HG03442 (cell line): ENCODE measurements around the gene DMAC2.
"Not testable (repeated sequence)": the region's sequence is repeated elsewhere in the genome, so short reads cannot be mapped to it uniquely, and the experiment has no call there.

ENCODE experiments used
- ATAC-seq: cut with Tn5 transposase; IDR thresholded peaks from one replicate; pipeline ENCODE4 v1.9.1; 2021; ENCODE audit warnings: mild to moderate bottlenecking, moderate library complexity; ENCODE audit not compliant: unreplicated experiment

Gene DMAC2

DNA sequence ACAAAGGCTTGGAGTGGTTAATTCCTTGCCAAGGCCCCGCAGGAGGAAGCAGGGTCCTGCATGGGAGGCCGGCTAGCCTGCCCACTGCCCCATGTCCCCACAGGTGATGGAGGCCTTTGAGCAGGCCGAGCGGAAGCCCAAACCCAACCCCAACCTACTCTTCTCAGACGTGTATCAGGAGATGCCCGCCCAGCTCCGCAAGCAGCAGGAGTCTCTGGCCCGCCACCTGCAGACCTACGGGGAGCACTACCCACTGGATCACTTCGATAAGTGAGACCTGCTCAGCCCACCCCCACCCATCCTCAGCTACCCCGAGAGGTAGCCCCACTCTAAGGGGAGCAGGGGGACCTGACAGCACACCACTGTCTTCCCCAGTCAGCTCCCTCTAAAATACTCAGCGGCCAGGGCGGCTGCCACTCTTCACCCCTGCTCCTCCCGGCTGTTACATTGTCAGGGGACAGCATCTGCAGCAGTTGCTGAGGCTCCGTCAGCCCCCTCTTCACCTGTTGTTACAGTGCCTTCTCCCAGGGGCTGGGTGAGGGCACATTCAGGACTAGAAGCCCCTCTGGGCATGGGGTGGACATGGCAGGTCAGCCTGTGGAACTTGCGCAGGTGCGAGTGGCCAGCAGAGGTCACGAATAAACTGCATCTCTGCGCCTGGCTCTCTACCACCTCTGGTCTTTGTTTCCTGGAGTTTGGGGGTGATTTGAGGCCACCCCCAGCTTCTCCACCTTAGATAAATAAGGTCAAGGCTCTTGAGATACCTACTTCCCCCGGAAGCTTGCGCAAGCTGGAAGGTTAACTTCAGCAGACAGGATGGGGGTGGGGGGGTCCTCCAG lies 15.2 kb downstream of the DMAC2 start:
- no peak for ATAC-seq

- ATAC-seq = no peak
Measured at GRCh38 chr19:41422955-41423354, 16.8 kb downstream of the DMAC2 start.

DNA sequence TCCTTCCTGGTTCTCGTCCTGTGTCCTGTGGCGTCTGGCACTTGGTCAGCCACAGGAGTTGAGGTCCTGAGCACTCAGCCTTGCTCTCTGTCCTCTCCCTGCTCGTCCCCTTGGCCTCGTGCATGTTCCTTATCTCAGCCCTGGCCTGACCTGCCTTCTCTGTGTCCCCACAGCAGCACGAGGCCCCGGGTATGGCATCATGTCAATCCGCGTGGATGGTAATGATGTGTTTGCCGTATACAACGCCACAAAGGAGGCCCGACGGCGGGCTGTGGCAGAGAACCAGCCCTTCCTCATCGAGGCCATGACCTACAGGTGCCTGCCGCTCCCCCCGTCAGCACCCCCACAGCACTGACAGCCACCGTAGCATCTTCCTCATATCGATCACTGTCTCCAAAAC lies 17.3 kb downstream of the DMAC2 start:
- no peak for ATAC-seq

- ATAC-seq = no peak
Measured at GRCh38 chr19:41421973-41422372, 17.7 kb downstream of the DMAC2 start.

- ATAC-seq = no peak
Measured at GRCh38 chr19:41421314-41421713, 18.4 kb downstream of the DMAC2 start.

DNA sequence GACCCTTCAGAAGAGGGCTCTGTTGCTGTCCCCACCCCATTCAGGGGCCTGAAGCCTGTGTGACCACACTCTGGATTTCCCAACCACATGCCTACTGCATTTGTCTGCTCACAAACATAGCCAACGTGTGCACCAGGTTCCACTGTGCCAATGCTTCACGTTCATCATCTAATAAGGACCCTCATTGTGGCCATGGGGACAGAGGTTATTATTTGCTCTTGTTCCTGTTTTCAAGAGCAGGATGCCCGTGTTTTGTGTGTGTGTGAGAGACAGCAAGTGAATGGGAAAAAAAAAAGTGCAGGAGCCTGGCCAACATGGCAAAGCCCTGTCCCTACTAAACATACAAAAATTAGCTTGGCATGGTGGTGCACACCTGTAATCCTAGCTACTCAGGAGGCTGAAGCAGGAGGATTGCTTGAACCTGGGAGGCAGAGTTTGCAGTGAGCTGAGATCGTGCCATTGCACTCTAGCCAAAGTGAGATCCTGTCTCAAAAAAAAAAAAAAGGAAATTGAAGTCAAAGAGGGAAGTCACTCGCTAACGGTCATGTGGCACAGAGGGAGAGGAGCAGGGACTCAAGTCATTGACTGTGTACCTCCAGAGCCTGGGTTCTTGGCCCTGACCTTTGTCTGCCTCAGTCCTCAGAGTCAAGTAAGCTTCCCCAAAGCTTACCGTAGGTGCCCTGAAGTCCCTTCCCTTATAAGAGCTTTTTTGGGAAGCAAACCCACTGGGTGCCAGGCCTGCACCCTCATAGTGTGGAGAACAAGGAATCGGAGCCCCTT lies 19.4 kb downstream of the DMAC2 start:
- ATAC-seq = no peak

DNA sequence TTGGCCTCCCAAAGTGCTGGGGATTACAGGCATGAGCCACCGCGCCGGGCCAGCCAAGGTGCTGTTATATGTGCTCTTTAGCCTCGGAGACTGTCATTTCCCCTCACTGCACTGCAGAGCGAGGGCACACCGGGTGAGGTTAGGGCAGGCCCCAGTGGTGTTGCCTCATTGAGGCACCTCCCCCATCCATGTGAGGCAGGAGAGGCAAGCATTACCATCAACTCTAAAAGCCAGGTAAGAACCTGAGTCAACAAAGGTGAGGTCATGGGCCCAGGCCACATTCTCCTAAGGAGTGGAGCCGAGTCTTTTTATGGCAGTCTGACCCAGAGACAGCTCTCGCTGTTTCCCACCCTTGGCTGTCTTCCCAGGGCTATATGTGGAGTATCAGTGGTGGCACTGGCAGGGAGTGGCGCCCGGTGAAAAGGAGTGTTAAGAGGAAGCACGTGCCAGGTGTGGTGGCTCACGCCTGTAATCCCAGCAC lies 23.5 kb downstream of the DMAC2 start:
- ATAC-seq = no peak

DNA sequence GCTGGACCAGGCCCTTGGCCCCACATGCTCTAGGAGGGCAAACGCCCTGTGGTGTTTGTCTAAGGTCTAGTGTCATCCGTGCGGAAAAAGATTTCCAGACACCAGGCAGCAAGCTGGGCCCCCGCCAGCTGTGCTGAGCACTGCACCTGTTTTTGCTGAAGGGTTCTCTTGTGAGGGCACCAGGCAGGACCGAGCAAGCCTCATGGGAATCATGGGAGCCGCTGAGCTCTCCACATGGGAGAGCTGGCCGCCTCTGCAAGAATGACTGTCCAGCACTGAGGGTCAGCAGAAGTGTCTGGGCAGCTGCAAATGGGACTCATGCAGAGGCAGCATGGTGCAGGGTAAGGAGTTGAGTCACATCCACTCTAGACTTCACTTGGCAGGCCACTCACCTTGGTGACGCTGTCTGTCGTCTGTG lies 24.5 kb downstream of the DMAC2 start:
- ATAC-seq = no peak

DNA sequence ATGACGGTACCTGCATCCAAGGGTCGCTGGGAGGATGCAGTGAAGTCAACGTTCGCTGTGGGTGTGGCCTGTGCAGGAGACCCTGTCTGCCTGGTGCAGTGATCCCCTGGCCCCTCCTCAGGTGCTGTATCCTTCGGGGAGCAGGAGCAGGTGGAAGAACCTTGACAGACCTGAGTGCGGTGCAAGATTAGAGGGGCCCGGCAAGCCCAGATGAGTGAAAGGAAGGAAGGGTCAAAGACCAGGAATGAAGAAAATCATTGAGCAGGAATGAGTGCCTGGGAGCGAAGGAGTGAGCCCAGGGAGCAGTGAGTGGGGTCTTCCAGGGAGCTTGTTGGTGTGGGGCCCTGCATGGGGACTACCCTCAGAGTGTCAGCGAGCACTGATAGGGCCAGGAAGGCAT lies 25.3 kb downstream of the DMAC2 start:
- no peak for ATAC-seq

DNA sequence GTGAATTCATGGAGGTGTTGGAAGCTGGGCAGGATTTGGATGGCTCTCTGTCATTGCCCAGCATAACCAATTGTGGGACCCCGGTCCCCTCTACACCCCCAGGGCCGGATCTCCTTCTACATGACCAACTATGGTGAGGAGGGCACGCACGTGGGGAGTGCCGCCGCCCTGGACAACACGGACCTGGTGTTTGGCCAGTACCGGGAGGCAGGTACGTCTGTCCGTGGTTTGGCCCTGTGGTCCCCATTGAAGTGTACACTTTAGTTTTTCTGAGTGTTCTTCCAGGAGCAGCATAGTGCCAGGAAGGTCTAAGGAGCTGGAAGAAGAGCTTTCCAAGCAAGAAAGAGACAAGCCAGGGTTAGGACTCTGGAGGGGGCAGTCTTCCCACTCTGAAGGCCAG lies 25.8 kb downstream of the DMAC2 start:
- ATAC-seq = no peak

GRCh38 chr19:41412953-41413352 lies 26.8 kb downstream of the DMAC2 start:
- ATAC-seq = no peak

GRCh38 chr19:41411968-41412265 lies 27.8 kb downstream of the DMAC2 start:
- no peak for ATAC-seq

GRCh38 chr19:41411100-41411967 lies 28.4 kb downstream of the DMAC2 start:
- no peak for ATAC-seq

DNA sequence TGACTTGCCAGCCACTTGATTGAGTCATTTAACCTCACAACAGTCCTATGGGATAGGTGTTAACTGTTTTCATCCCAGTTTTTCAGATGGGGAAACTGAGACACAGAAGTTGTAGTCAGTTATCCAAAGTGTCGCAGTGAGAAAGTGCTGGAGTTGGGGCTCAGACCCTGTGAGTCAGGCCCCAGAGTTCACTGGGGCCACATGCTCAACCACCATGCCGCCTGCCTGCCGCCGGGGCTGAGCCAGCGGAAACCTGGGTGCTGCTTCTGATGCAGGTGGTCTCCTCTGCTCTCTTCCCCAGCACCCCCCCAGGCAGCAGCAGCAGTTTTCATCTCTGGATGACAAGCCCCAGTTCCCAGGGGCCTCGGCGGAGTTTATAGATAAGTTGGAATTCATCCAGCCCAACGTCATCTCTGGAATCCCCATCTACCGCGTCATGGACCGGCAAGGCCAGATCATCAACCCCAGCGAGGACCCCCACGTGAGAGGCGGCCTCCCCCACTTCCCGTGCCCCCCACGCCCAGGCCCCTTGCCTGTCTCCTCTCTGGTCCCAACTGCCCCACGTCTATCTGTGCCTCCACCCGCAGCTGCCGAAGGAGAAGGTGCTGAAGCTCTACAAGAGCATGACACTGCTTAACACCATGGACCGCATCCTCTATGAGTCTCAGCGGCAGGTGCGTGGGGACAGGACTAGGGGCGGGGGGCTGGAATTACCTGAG lies 29.2 kb downstream of the DMAC2 start:
- ATAC-seq = no peak

GRCh38 chr19:41409288-41409687 lies 30.4 kb downstream of the DMAC2 start:
- ATAC-seq = no peak

DNA sequence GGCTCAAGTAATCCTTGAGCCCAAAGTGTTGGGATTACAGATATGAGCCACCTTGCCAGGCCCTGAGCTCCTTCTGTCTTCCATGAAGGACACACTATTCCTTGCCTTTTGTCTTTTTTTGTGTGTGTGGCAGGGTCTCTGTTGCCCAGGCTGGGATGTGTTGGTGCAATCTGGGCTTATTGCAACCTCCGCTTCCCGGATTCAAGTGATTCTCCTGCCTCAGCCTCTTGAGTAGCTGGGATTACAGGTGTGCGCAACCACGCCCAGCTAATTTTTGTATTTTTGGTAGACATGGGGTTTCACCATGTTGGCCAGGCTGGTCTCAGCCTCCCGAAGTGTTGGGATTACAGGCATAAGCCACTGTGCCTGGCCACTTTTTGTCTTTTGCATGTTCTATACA lies 30.9 kb downstream of the DMAC2 start:
- not testable (repeated sequence) for ATAC-seq

DNA sequence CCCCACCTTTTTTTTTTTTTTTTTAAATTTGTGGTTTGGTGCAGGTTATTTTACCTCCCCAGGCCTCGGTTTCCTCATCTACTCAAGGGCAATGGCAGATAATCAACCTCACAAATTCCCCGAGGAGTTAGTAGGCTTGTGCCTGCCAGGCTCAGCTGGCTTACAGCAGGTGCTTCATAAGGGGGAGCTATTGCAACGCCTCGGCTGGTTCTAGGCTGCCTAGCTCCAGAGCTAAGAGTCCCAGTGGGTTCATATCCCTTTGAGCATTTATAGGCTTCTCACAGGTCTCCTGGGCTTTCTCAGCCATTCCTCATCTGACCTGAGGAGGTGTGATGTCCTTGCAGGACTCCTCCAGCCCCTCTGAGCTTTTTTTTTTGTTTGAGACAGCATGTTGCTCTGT lies 31.5 kb downstream of the DMAC2 start:
- no peak for ATAC-seq

GRCh38 chr19:41407271-41407670 lies 32.4 kb downstream of the DMAC2 start:
- no peak for ATAC-seq

GRCh38 chr19:41405776-41406175 lies 33.9 kb downstream of the DMAC2 start:
- no peak for ATAC-seq

DNA sequence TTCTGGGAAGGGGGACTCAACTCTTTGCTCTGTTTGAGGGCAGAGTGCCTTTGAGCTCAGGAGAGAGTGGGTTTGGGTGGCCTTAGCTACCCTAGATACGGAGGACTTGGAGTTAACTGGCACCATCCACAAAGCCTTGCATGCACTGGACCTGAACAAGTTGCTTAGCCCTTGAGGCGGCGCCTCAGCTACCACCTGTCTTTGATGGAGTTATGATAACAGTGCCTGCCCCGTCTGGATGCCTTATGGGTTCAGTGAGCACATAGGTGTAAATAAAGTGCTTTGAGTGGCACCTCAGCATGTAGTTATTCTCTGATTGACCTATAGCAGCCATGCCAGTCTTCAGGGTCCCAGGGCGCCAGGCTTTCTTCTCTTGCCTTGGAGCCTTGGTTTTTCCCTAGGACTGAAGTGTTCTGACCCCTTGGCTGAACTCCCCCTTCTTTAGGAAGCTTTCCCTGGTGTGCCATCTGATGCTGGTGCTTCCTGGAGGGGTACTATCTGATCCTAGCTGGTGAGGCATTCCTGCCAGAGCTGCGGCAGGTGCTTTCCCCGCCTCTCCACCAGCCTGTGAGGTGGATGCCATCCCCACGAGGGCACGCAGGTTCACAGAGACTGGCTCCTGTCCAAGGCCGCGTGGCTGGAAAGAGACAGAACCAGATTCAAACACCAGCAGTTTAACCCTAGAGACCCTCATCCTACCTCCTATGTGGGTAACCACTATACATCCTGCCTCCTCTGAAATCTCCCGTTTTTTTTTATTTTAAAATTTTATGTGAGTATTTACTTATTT lies 36.3 kb downstream of the DMAC2 start:
- no peak for ATAC-seq
